Progenitor cell of endocrine pancreas (in vitro differentiated cells): Measurements from ENCODE around the gene ZNF592. TPM values are rescaled to one million over a fixed set of nuclear protein-coding genes. Genes with fewer than 3 reads are reported as not detected.

Experiments
- DNase-seq: peaks from one replicate; pipeline ENCODE4 v3.0.0; 2021; ENCODE audit warnings: low spot score; ENCODE audit not compliant: unreplicated experiment
- H3K27ac Mint-ChIP-seq: 2 replicates; pipeline ENCODE4 v1.8.0; 2021; ENCODE audit warnings: mild to moderate bottlenecking, moderate library complexity, mixed read lengths
- H3K27me3 Mint-ChIP-seq: 2 replicates; pipeline ENCODE4 v1.8.0; 2021; ENCODE audit warnings: mixed read lengths
- H3K36me3 Mint-ChIP-seq: 2 replicates; pipeline ENCODE4 v1.8.0; 2022; ENCODE audit warnings: mixed read lengths; ENCODE audit not compliant: insufficient read depth
- H3K4me1 Mint-ChIP-seq: 2 replicates; pipeline ENCODE4 v1.8.0; 2021; ENCODE audit warnings: low read depth, mixed read lengths
- H3K4me3 Mint-ChIP-seq: 2 replicates; pipeline ENCODE4 v1.8.0; 2021; ENCODE audit warnings: low read depth, mild to moderate bottlenecking, moderate library complexity, mixed read lengths
- H3K9me3 Mint-ChIP-seq: 2 replicates; pipeline ENCODE4 v1.8.0; 2021; ENCODE audit warnings: low read depth, mixed read lengths
- CTCF ChIP-seq: fragments of 200-600 bp; sonication (generic); IDR thresholded peaks from one replicate; pipeline ENCODE4 v1.5.0; 2021; ENCODE audit warnings: antibody characterized with exemption, mild to moderate bottlenecking; ENCODE audit not compliant: unreplicated experiment
- total RNA-seq: library from RNA; stranded (reverse); gene quantifications from 2 replicates; pipeline ENCODE4 v1.2.1, GENCODE V29; 2021

The ZNF592 gene
- total RNA-seq, 1 donor from 2014 or later: 40.5 TPM

- H3K36me3 Mint-ChIP-seq: peaks cover 25% of the 10 kb centered on the region
- TF ChIP-seq CTCF: no peak
- DNase-seq: no peak
- no peaks in the 10 kb centered on the region for H3K9me3 Mint-ChIP-seq
- no peak overlapping the region for H3K27ac Mint-ChIP-seq
- H3K27me3 Mint-ChIP-seq: no peaks in the 10 kb centered on the region
- H3K4me3 Mint-ChIP-seq: no peak overlapping the region
- H3K4me1 Mint-ChIP-seq: peaks cover 3% of the 10 kb centered on the region
Observed at GRCh38 chr15:84834969-84835368, 86.6 kb downstream of the ZNF592 start.

- Mint-ChIP-seq H3K9me3 (no peaks in the 10 kb centered on the region), H3K27me3 (no peaks in the 10 kb centered on the region), H3K4me1 (peaks cover 3% of the 10 kb centered on the region), H3K27ac (no peak overlapping the region), H3K36me3 (peaks cover 22% of the 10 kb centered on the region), H3K4me3 (no peak overlapping the region)
- DNase-seq: no peak
- no peak for TF ChIP-seq CTCF
Observed at GRCh38 chr15:84835661-84836337, 87.4 kb downstream of the ZNF592 start.

DNA sequence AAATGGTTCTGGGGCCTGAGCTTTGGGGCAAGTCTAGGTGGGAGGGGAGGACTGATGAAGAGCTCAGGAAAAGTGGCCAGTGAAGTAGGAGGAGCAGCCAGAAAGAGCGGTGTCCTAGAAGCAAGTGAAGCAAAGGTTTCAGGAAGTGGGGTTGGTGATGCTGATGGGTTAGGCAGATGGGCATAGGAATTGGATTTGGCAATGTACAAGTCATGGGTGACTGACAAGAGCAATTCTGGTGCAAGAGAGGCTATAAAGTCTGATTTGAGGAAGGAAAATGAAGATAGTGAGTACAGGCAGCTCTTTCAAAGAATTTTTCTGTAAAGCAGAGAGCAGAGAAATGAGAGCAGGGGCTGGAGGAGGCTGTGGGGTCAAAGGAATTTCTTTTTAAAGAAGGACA is 88.5 kb downstream of the ZNF592 start:
- H3K36me3 Mint-ChIP-seq: peaks cover 21% of the 10 kb centered on the region
- H3K4me3 Mint-ChIP-seq: no peak overlapping the region
- no peaks in the 10 kb centered on the region for H3K27me3 Mint-ChIP-seq
- peak overlapping the region; percentile 29 for H3K27ac Mint-ChIP-seq
- no peaks in the 10 kb centered on the region for H3K9me3 Mint-ChIP-seq
- no peak for TF ChIP-seq CTCF
- DNase-seq: no peak
- H3K4me1 Mint-ChIP-seq: peaks cover 3% of the 10 kb centered on the region

DNA sequence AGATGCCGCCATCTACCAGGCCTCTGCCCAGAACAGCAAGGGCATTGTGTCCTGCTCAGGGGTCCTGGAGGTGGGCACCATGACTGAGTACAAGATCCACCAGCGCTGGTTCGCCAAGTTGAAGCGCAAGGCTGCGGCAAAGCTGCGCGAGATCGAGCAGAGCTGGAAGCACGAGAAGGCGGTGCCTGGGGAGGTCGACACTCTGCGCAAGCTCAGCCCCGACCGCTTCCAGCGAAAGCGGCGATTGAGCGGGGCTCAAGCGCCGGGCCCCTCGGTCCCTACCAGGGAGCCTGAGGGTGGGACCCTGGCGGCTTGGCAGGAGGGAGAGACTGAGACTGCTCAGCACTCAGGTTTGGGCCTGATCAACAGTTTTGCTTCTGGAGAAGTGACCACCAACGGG is 91.3 kb downstream of the ZNF592 start:
- no peak for DNase-seq
- Mint-ChIP-seq H3K27me3 (no peaks in the 10 kb centered on the region), H3K4me3 (no peak overlapping the region), H3K9me3 (no peaks in the 10 kb centered on the region), H3K36me3 (peaks cover 20% of the 10 kb centered on the region), H3K27ac (no peak overlapping the region), H3K4me1 (peaks cover 4% of the 10 kb centered on the region)
- TF ChIP-seq CTCF: no peak

- no peak overlapping the region for H3K4me3 Mint-ChIP-seq
- no peak for DNase-seq
- H3K36me3 Mint-ChIP-seq: peaks cover 25% of the 10 kb centered on the region
- TF ChIP-seq CTCF: no peak
- peaks cover 4% of the 10 kb centered on the region for H3K4me1 Mint-ChIP-seq
- H3K27me3 Mint-ChIP-seq: no peaks in the 10 kb centered on the region
- no peak overlapping the region for H3K27ac Mint-ChIP-seq
- H3K9me3 Mint-ChIP-seq: no peaks in the 10 kb centered on the region
Observed at GRCh38 chr15:84840255-84840654, 91.9 kb downstream of the ZNF592 start.
